H54 (cell line): ENCODE results near the gene ELAC1.
"Not testable (repeated sequence)": the region's sequence is repeated elsewhere in the genome, so short reads cannot be mapped to it uniquely, and the experiment has no call there.

Experiments used
- DNase-seq: peaks from one replicate; pipeline ENCODE4 v3.0.0; 2011; ENCODE audit warnings: low spot score, mixed read lengths; ENCODE audit not compliant: insufficient read length
- FAIRE-seq: peaks from 3 replicates; lab custom pipeline; 2011; peaks lifted over from hg19 to GRCh38; lab: Jason Lieb, UNC
- POLR2A ChIP-seq: IDR thresholded peaks from 2 replicates; pipeline ENCODE4 v1.6.1; 2011; ENCODE audit warnings: low read depth, mild to moderate bottlenecking, low read length

ELAC1 gene

GRCh38 chr18:50986360-50987087 lies 18.7 kb downstream of the ELAC1 start:
- TF ChIP-seq POLR2A, result no peak
- no peak for DNase-seq
- FAIRE-seq, result no peak

DNA sequence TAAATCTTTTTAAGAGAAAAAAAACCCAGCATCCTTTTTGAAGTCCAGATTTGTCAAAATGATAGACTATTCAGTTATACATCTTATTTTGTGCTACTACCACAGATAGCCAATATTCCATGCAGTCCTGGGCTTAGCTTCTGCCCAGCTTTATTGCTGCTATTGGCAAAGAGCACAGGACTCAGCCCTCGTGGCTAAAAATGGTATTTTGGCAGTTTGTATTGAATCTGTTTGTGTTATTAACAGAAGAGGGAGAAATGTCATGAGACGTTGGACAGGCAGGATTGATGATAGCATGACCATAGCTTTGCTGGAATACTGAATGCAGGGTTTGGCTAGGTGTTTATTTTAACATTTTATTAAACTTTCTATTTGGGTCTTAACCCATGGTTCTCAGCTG lies 19.4 kb downstream of the ELAC1 start:
- FAIRE-seq, result no peak
- no peak for TF ChIP-seq POLR2A
- DNase-seq, result no peak

GRCh38 chr18:50989711-50990110 lies 21.9 kb downstream of the ELAC1 start:
- no peak for TF ChIP-seq POLR2A
- no peak for FAIRE-seq
- DNase-seq, result no peak

DNA sequence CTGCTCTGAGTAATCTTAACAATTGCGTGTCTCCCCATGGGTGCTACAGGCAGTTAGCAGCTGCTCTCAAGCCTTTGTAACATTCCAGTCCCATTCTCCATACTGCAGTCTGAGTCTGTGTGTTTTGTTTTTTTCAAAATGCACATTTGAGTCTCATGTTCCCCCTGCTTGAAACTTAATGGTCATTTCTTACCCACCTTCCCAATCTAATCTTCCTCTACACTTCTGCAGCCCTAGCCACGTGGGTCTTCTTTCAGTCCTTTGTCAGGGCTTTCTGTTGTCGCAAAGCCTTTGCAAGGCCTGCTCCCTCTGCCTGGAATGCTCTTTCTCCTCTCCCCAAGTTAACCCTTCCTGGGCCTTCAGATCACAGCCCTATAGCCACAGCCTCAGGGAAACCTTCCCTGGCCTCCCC lies 24.5 kb downstream of the ELAC1 start:
- no peak for TF ChIP-seq POLR2A
- DNase-seq, result no peak

GRCh38 chr18:50994031-50994430 lies 26.2 kb downstream of the ELAC1 start:
- DNase-seq (no peak), FAIRE-seq (no peak)
- TF ChIP-seq POLR2A, result no peak

More for the DNA sequence above, 24.5 kb downstream of the ELAC1 start:
- FAIRE-seq, result no peak

GRCh38 chr18:51003174-51003573 lies 35.3 kb downstream of the ELAC1 start:
- FAIRE-seq, DNase-seq: not testable (repeated sequence)

GRCh38 chr18:51006061-51006818 lies 38.4 kb downstream of the ELAC1 start:
- no peak for FAIRE-seq
- TF ChIP-seq POLR2A, result no peak
- no peak for DNase-seq

- no peak for FAIRE-seq
Measured at GRCh38 chr18:51006948-51007789, 39.3 kb downstream of the ELAC1 start.

GRCh38 chr18:51007790-51008139 lies 39.9 kb downstream of the ELAC1 start:
- FAIRE-seq, result no peak
- TF ChIP-seq POLR2A, result no peak
- DNase-seq, result no peak

More at GRCh38 chr18:51006948-51007789, 39.3 kb downstream of the ELAC1 start:
- TF ChIP-seq POLR2A, result no peak
- DNase-seq, result no peak

- no peak for TF ChIP-seq POLR2A
- FAIRE-seq, result no peak
- DNase-seq, result no peak
Measured at GRCh38 chr18:51009072-51009471, 41.2 kb downstream of the ELAC1 start.

DNA sequence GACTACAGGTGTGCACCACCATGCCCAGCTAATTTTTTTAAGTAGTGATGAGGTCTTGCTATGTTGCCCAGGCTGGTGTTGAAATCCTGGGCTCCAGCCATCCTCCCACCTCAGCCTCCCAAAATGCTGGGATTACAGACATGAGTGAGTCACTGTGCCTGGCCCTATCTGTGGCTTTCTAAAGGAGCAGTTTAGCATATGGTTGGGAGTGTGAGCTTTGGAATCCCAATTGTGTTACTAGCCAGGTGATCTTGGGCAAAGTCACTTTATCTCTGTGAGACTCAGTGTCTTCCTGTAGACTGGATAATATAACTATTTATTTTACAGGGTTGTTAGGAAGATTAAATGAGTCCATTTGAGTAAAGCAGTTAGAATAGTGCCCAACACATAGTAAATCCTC lies 42.4 kb downstream of the ELAC1 start:
- no peak for TF ChIP-seq POLR2A
- no peak for DNase-seq
- FAIRE-seq, result no peak

GRCh38 chr18:51011709-51012108 lies 43.9 kb downstream of the ELAC1 start:
- DNase-seq, result no peak
- no peak for TF ChIP-seq POLR2A
- FAIRE-seq, result no peak

GRCh38 chr18:51012441-51012840 lies 44.6 kb downstream of the ELAC1 start:
- no peak for TF ChIP-seq POLR2A
- FAIRE-seq, result no peak

GRCh38 chr18:51013259-51013658 lies 45.4 kb downstream of the ELAC1 start:
- no peak for FAIRE-seq
- no peak for DNase-seq
- no peak for TF ChIP-seq POLR2A

More at GRCh38 chr18:51012441-51012840, 44.6 kb downstream of the ELAC1 start:
- DNase-seq, result no peak
